ENCODE data around the gene UNG. TPM values are rescaled to one million over a fixed set of nuclear protein-coding genes. Genes with fewer than 3 reads are reported as not detected.

The UNG gene
- total and polyA plus RNA-seq, 2 of the 8 experiments (the other 6 are each of a cell fraction or from before 2014, with no cell fraction given): 71.6 to 163 TPM

DNA sequence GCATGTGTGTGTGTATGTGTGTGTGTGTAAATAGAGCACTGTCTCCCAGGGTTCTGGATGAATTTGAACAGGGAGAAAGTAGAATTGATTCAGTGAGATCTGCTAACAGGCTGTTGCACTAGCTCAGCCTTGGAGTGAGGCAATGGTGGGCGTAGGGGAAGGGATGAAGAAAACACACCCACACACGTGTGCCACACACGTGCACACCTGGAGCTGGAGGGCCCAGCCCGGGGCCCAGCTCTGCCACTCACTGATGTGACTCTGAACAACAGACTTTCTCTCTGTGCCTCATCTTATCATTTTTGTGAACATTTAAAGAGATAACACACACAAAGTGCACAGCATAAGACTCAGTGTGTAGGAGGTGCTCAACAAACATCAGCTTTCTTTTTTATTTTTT, 23.2 kb downstream of the UNG start (continued):
- TF ChIP-seq, protein P1, sequence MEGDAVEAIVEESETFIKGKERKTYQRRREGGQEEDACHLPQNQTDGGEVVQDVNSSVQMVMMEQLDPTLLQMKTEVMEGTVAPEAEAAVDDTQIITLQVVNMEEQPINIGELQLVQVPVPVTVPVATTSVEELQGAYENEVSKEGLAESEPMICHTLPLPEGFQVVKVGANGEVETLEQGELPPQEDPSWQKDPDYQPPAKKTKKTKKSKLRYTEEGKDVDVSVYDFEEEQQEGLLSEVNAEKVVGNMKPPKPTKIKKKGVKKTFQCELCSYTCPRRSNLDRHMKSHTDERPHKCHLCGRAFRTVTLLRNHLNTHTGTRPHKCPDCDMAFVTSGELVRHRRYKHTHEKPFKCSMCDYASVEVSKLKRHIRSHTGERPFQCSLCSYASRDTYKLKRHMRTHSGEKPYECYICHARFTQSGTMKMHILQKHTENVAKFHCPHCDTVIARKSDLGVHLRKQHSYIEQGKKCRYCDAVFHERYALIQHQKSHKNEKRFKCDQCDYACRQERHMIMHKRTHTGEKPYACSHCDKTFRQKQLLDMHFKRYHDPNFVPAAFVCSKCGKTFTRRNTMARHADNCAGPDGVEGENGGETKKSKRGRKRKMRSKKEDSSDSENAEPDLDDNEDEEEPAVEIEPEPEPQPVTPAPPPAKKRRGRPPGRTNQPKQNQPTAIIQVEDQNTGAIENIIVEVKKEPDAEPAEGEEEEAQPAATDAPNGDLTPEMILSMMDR (IDR thresholded peaks at IDR 0.05; ENCODE audit: control extremely low read depth in 1 of 3, insufficient read depth in 1 of 3, low read depth in 1 of 3, low read length in 3 of 3): no peak
- no peak for TF ChIP-seq CHD2 (IDR thresholded peaks at IDR 0.05; ENCODE audit: low read length)
- TF ChIP-seq HDAC6 (IDR thresholded peaks at IDR 0.05; ENCODE audit: low read depth, low read length): no peak
- no peak for TF ChIP-seq TAF7 (optimal IDR thresholded peaks at IDR 0.05; ENCODE audit: borderline replicate concordance, low read depth, low read length)
- no peak for TF ChIP-seq HDAC2 (IDR thresholded peaks at IDR 0.05; ENCODE audit: borderline replicate concordance in 1 of 2, low read depth in 2 of 2, low read length in 2 of 2)
